ENCODE measurements around the gene CDH22.

CDH22 gene

GRCh38 chr20:46212252-46212651 lies 96.0 kb downstream of the CDH22 start:
- DNase-seq, result no peak

- DNase-seq, result no peak
Observed at GRCh38 chr20:46211331-46211722, 97.0 kb downstream of the CDH22 start.

DNA sequence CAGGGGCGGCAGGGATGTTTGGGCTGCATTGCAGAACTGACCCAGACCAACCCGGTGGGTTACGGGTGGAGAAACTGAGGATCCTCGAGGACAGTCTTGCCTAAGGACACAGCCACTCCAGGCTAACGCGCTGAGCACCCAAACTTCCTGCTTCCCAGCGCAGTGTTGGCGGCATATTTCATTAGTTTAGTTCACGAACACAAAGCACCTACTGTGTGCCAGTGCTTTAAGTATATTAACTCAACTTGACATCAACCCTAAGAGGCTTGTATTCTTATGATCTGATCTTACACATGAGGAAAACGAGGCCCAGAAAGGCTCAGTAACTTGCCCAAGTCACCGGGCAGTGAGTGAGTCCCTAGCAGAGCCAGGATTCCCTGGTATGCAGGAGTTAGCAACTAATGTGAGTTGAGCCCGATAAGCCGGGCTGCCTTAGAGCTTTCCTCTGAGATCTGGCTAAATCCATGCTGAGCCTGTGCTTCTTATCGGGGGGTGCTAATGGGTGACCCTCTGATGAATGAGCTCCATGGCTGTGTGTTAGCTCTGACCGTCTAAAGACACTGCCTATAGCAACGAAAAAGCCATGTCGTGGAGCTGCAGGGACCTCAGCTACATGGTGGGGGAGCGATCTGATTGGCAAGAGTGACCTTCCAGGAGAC lies 97.5 kb downstream of the CDH22 start:
- no peak for DNase-seq

DNA sequence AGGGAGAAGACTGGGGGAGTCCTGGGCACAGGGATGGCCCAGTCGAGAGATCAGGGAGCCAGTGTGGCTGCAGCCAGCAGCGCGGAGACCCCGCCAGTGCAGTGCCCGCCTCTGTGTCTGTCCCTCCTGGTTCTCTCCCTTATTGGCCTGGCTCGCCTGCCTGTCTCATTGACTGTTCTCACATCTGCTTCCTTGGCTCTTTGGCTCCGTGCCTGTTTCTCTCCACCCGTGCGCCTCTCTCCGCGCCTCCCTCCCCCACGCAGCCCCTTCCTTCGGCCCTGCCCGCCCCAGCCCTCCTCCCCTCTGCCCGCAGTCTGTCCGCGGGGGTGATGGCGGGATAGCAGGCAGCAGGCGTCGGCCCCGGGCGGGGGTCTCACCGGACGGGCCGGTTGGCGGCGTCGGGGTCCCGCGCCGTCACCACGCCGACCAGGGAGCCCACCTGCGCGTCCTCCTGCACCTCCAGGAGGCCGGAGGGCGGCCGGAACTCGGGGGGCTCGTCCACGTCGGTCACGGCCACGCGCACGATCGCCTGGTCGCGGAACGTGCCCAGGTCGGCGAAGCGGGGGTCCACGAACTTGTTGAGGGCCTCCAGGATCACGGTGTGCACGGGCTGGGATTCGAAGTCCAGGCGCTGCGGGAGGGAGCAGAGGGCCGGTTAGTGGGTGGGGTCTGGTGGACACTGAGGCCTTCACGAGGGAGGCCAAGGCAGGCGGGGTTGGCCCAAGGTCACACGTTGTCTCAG lies 98.2 kb downstream of the CDH22 start:
- no peak for DNase-seq

DNA sequence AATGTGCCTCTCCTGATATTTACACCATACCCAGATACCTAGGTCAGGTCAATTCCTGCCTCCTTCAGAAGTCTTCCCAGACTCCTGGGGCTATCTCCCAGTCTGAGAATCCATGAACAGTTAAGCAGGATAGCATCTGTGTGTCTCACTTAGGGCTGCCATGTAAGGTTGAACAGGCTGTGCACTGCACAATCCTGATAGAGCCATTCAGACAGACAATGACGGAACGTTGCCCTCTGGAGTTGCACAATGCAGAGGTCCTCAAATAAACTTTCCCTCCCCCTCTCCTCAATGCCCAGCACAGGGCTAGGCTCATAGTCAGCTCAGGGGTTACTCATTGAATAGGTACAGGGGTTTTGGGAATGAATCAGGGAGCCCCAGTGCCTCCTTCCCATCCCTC lies 100.5 kb downstream of the CDH22 start:
- no peak for DNase-seq

- no peak for DNase-seq
Observed at GRCh38 chr20:46206992-46207549, 101.2 kb downstream of the CDH22 start.

- DNase-seq, result no peak
Observed at GRCh38 chr20:46206025-46206424, 102.3 kb downstream of the CDH22 start.

DNA sequence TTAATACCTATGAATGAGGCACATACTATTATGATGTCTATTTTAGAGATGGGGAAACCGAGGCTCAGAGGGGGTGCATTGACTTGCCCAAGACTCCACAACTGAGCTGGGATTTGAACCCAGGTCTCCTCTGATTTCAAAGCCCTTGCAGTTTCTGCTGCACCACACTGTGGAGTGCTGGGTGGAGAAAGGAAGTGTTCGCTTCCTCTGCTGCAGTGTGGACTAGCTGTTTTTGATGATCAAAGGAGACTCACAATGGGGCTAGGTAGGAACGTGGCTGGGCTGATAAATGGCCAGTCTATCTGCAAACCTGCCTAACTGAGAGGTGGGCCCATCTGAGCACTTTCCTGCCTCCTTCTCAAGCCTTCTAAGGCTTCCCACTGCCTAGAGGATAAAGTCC lies 102.9 kb downstream of the CDH22 start:
- no peak for DNase-seq

GRCh38 chr20:46204594-46205186 lies 103.6 kb downstream of the CDH22 start:
- no peak for DNase-seq

- no peak for DNase-seq
Observed at GRCh38 chr20:46203510-46203837, 104.8 kb downstream of the CDH22 start.

- no peak for DNase-seq
Observed at GRCh38 chr20:46202766-46203509, 105.4 kb downstream of the CDH22 start.

DNA sequence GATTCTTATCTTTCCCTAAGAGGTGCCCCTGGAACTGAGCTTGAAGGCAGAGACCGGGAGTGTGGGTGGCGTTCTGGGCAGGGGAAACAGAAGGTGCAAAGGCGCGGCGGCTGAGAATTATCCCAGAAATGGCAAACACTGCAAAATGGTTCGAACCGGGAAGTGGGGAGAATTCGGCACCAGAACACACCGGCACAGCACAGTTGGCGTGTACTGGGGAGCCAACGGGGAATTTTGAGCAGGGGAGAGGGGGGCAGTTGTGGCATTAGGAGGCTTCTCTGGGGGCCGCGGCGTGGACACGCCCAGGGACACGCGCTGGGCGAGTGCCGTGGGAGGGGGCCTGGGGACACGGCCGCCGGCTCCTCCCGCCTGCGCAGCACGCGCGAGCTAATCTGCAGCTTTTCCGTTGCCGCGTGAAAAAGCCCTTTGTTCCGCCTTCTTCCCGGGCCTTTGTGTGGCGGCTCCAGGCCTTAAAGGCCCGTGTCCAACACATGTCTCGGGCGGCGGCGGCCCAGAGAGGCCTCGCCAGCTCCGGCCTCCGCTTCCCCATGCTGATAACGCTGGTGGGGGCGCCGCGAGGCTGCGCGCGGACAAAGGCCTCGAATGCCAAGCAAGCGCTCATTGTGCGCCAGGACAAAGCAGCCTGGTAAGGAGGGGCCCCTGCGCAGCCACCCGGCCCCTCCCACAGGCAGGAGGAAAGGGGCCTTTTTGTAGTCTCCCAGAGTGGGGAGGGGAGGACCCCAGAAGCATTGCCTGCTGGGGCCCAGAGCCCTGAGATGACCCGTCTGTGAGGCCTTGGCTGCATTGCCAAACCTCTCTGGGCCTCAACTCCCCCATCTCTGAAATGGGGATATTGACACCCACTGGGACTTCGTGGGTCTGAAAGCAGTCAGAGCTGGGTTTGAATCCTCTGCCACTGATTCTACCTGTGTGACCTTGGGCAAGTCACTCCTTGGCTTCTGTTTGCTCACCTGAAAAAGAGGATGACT lies 107.4 kb downstream of the CDH22 start:
- DNase-seq, result no peak

- DNase-seq, result no peak
Observed at GRCh38 chr20:46199198-46199597, 109.1 kb downstream of the CDH22 start.

DNA sequence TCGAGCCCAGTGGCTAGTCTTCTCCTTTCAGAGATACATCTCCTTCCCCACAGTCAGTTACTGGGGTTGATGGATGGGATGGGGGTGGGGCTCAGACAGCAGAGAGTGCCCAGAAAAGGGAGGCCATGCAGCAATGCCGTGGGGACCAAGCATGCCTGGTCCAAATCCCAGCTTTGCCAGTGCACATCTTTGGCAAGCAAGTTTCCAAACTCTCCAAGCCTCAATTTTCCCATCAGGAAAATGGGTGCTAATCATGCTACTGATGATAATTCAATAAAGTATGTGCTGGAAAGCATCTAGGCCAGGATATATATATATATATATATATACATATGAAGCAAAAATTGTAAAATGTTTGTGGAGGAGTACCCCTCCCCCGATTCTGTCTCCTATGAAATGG lies 111.3 kb downstream of the CDH22 start:
- no peak for DNase-seq

DNA sequence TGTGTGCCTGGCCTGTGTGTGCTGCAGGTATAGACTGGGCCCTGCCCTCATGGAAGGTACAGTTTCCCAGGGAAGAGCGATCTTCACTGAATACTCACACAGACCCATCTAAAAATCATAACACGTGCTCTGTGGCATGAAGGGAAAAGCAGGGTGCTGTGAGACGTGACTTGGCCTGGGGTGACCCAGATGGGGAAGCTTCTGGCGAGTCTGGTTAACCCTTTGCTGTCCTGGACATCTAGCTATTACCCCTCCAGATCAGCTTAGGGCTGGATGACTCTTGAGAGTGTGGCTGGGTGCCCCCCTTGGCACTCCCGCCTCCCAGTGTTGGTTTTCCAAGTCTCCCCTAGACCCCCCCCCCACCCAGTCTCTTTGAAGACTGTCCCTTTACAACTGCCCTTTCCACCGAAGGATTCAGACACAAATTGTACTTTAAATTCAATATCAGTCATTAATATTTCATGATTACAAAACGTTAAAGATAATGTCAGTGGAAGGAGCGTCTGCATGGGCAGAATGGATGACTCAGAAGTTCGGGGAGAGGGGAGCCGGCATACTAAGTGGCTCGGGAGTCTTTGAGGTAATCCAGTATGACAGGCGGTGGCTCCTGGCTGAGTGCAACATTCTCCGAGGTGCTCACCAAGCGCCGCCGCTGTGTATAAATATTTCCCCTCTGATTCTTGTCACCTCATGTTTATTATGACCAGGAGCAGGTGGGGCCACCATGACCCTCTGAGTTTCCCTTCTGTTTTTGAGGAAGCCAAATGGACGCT lies 112.8 kb downstream of the CDH22 start:
- DNase-seq, result no peak

- DNase-seq, result no peak
Observed at GRCh38 chr20:46194409-46194808, 113.9 kb downstream of the CDH22 start.

DNA sequence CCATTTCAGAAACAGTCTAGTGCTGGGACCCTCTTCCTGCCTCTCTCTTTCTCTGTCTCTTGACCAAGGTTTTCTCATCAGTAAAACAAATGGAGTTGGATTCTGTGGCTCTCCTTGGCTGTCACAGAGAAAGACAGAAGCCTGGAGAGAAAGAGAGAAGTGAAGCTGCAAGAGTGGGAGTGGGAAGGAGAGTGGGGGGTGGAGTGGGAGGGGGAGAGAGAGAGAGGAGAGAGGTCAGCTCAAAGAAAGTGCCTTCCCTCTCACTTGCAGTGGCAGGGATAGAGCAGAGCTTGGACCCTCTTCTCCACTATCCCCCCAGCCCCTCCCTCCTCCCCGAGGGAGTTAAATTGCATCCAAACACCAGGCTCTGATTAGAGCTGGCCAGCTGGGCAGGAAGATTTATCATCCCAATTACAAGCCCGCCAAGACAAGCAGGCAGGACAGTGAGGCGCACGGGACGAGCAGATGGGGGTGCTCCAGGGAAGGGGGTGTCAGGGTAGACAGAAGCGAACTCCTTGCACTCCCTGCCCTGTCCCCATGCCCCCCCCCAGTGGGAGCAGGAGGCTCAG lies 115.8 kb downstream of the CDH22 start:
- no peak for DNase-seq

DNA sequence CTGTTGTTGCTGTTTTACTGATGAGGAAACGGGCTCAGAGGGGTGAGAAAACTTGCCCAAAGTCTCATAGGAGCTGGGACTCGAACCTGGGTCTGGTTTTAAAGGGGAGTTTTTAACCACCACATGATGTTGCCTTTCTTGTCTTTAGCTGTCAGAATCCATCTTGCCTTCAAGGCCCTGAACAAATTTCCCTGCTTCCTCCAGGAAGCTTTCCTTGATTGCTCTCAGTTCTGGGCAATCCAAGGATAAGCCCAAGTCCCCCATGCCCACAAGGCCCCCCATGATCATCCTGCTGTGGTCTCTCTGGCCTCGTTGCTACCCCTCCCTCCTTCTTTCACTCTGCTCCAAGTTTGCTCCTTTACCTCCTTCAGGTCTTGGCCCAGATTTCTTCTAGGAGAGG lies 116.7 kb downstream of the CDH22 start:
- DNase-seq, result no peak

- no peak for DNase-seq
Observed at GRCh38 chr20:46191168-46191540, 117.1 kb downstream of the CDH22 start.

DNA sequence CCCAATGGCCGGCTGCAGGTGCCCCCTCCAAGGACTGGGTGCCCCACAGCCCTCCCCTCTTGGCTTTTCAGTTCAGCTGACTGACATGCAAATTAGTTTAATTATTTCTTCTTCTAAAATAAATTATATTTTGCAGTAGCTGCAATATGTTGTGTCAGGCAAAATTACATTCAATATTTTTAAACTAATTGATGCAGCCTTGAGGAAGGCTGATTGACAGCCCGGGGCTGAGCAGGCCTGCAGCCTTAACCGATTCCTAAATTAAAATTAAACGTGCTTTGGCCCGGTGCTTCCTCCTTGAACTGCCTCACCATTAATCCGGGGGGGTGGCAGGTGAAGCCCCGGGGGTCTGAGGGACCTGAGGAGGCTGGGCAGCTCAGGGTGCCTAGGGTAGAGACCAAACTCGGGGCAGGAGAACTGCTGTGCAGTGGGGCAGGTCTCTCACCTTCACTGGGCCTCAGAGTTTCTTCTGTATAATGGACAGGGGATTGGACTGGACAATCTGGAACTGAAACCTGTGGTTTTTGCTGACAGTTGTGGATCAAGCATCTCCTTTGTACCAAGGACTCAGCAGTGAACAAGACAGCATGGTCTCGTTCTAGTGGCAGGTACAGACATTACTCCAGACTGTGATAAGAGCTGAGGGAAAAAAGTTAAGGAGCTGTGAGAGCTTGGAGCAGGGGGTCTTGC lies 117.7 kb downstream of the CDH22 start:
- DNase-seq, result no peak
